Activated T-helper 2 cell treated with anti-CD3 and anti-CD28 coated beads, Interferon-gamma antibody, Interleukin-2, Interleukin-4, amounts not matched to agents 10 μg/mL and 5 μg/mL and 100 μg/mL, durations not matched to agents 14 hours and 24 hours and 36 hours (primary cell): ENCODE measurements around the gene KHK. TPM values are rescaled to one million over a fixed set of nuclear protein-coding genes. Genes with fewer than 3 reads are reported as not detected.
"Not testable (repeated sequence)": the region's sequence is repeated elsewhere in the genome, so short reads cannot be mapped to it uniquely, and the experiment has no call there.

Experiments
- DNase-seq: peaks from one replicate; pipeline ENCODE4 v3.0.0; 2021; ENCODE audit warnings: low spot score
- H3K27ac Mint-ChIP-seq: one replicate; pipeline ENCODE4 v1.8.0; 2021; ENCODE audit warnings: mixed read lengths
- H3K27me3 Mint-ChIP-seq: one replicate; pipeline ENCODE4 v1.8.0; 2021; ENCODE audit warnings: low read depth, mixed read lengths
- H3K36me3 Mint-ChIP-seq: one replicate; pipeline ENCODE4 v1.8.0; 2021; ENCODE audit warnings: low read depth, mixed read lengths
- H3K4me1 Mint-ChIP-seq: one replicate; pipeline ENCODE4 v1.8.0; 2021; ENCODE audit warnings: low read depth, mixed read lengths
- H3K4me3 Mint-ChIP-seq: one replicate; pipeline ENCODE4 v1.8.0; 2021; ENCODE audit warnings: low read depth, mild to moderate bottlenecking, moderate library complexity, mixed read lengths
- H3K9me3 Mint-ChIP-seq: one replicate; pipeline ENCODE4 v1.8.0; 2021; ENCODE audit warnings: mixed read lengths
- intact Hi-C: fragments of 100-400 bp; cut with micrococcal nuclease; formaldehyde crosslinking; loops from one replicate; pipeline ENCODE4 v1.15.1; 2023
- total RNA-seq: library from RNA; stranded (reverse); gene quantifications from 2 replicates; pipeline ENCODE4 v1.2.3, GENCODE V29; 2022

Gene KHK
- total RNA-seq, 1 donor from 2014 or later = 12.3 TPM

- intact Hi-C loops = no loop called here
- Mint-ChIP-seq H3K36me3 (peaks cover 52% of the 10 kb centered on the region), H3K4me3 (peak overlapping the region; percentile 98), H3K4me1 (peaks cover 44% of the 10 kb centered on the region), H3K27ac (peak overlapping the region; percentile 47), H3K9me3 (no peaks in the 10 kb centered on the region), H3K27me3 (no peaks in the 10 kb centered on the region)
- DNase-seq = no peak
Observed at GRCh38 chr2:27069961-27070618, 16.5 kb upstream of the KHK start.

- intact Hi-C loops = loop anchor here (1.0 kb wide), 3 partner anchors 11 to 20 kb away; partner anchors contain the start of gene KHK
- no peaks in the 10 kb centered on the region for H3K27me3 Mint-ChIP-seq
- peaks cover 45% of the 10 kb centered on the region for H3K36me3 Mint-ChIP-seq
- no peaks in the 10 kb centered on the region for H3K9me3 Mint-ChIP-seq
- DNase-seq = no peak
- H3K4me1 Mint-ChIP-seq = peaks cover 46% of the 10 kb centered on the region
- peak overlapping the region; percentile 98 for H3K4me3 Mint-ChIP-seq
- peak overlapping the region; percentile 90 for H3K27ac Mint-ChIP-seq
Observed at GRCh38 chr2:27070653-27071276, 15.8 kb upstream of the KHK start.

- H3K27ac Mint-ChIP-seq = peak within 1 kb of the TSS; percentile 90
- no peaks in the 10 kb centered on the region for H3K27me3 Mint-ChIP-seq
- H3K9me3 Mint-ChIP-seq = no peaks in the 10 kb centered on the region
- H3K36me3 Mint-ChIP-seq = peaks cover 38% of the 10 kb centered on the region
- H3K4me1 Mint-ChIP-seq = peaks cover 49% of the 10 kb centered on the region
- intact Hi-C loops = loop anchor here (1.0 kb wide), 3 partner anchors 10 to 21 kb away; partner anchors contain the start of gene KHK
- DNase-seq = peak; percentile 89
- peak within 1 kb of the TSS; percentile 98 for H3K4me3 Mint-ChIP-seq
Observed at GRCh38 chr2:27071277-27071989, 15.1 kb upstream of the KHK start, which contains the start of gene OST4. OST4 (minus strand) TSS chr2:27071654.

- intact Hi-C loops = loop anchor here (1.0 kb wide), 3 partner anchors 9 to 22 kb away; partner anchors contain the start of gene KHK
Observed at GRCh38 chr2:27071990-27072830, 14.4 kb upstream of the KHK start.

GRCh38 chr2:27072920-27073319 lies 13.7 kb upstream of the KHK start:
- Mint-ChIP-seq H3K4me1 (peaks cover 56% of the 10 kb centered on the region), H3K4me3 (peak overlapping the region; percentile 73), H3K36me3 (peaks cover 30% of the 10 kb centered on the region), H3K27me3 (no peaks in the 10 kb centered on the region), H3K9me3 (no peaks in the 10 kb centered on the region), H3K27ac (peak overlapping the region; percentile 70)
- DNase-seq = no peak
- intact Hi-C loops = no loop called here

More at GRCh38 chr2:27071990-27072830, 14.4 kb upstream of the KHK start:
- peaks cover 54% of the 10 kb centered on the region for H3K4me1 Mint-ChIP-seq
- H3K27me3 Mint-ChIP-seq = no peaks in the 10 kb centered on the region
- no peak for DNase-seq
- peak overlapping the region; percentile 73 for H3K4me3 Mint-ChIP-seq
- peak overlapping the region; percentile 70 for H3K27ac Mint-ChIP-seq
- no peaks in the 10 kb centered on the region for H3K9me3 Mint-ChIP-seq
- H3K36me3 Mint-ChIP-seq = peaks cover 37% of the 10 kb centered on the region

GRCh38 chr2:27073782-27074181 lies 12.8 kb upstream of the KHK start:
- no peak for DNase-seq
- H3K27me3 Mint-ChIP-seq = no peaks in the 10 kb centered on the region
- H3K9me3 Mint-ChIP-seq = no peaks in the 10 kb centered on the region
- no peak overlapping the region for H3K4me3 Mint-ChIP-seq
- intact Hi-C loops = no loop called here
- H3K4me1 Mint-ChIP-seq = peaks cover 56% of the 10 kb centered on the region
- H3K27ac Mint-ChIP-seq = peak overlapping the region; percentile 27
- peaks cover 21% of the 10 kb centered on the region for H3K36me3 Mint-ChIP-seq

GRCh38 chr2:27074738-27075565 lies 11.6 kb upstream of the KHK start:
- Mint-ChIP-seq H3K36me3 (peaks cover 10% of the 10 kb centered on the region), H3K4me1 (peaks cover 46% of the 10 kb centered on the region), H3K27ac (peak overlapping the region; percentile 80), H3K9me3 (no peaks in the 10 kb centered on the region), H3K4me3 (no peak overlapping the region), H3K27me3 (no peaks in the 10 kb centered on the region)
- DNase-seq = no peak
- intact Hi-C loops = no loop called here

- intact Hi-C loops, H3K36me3 Mint-ChIP-seq, DNase-seq, H3K4me3 Mint-ChIP-seq, H3K27me3 Mint-ChIP-seq, H3K9me3 Mint-ChIP-seq: not testable (repeated sequence)
- peaks cover 45% of the 10 kb centered on the region for H3K4me1 Mint-ChIP-seq
- peak overlapping the region; percentile 80 for H3K27ac Mint-ChIP-seq
Observed at GRCh38 chr2:27075566-27075871, 11.1 kb upstream of the KHK start.

GRCh38 chr2:27076323-27076722 lies 10.2 kb upstream of the KHK start:
- H3K4me1 Mint-ChIP-seq = peaks cover 50% of the 10 kb centered on the region
- no peak overlapping the region for H3K4me3 Mint-ChIP-seq
- DNase-seq = no peak
- H3K27ac Mint-ChIP-seq = peak overlapping the region; percentile 73
- no peaks in the 10 kb centered on the region for H3K27me3 Mint-ChIP-seq
- intact Hi-C loops = no loop called here
- no peaks in the 10 kb centered on the region for H3K36me3 Mint-ChIP-seq
- no peaks in the 10 kb centered on the region for H3K9me3 Mint-ChIP-seq

GRCh38 chr2:27077231-27077630 lies 9.3 kb upstream of the KHK start:
- DNase-seq = no peak
- H3K36me3 Mint-ChIP-seq = no peaks in the 10 kb centered on the region
- no peaks in the 10 kb centered on the region for H3K9me3 Mint-ChIP-seq
- no peak overlapping the region for H3K4me3 Mint-ChIP-seq
- H3K27me3 Mint-ChIP-seq = no peaks in the 10 kb centered on the region
- H3K4me1 Mint-ChIP-seq = peaks cover 52% of the 10 kb centered on the region
- intact Hi-C loops = no loop called here
- no peak overlapping the region for H3K27ac Mint-ChIP-seq

- no peak within 1 kb of the TSS for H3K4me3 Mint-ChIP-seq
- DNase-seq = no peak
- H3K9me3 Mint-ChIP-seq = no peaks in the 10 kb centered on the region
- H3K4me1 Mint-ChIP-seq = peaks cover 43% of the 10 kb centered on the region
- H3K27me3 Mint-ChIP-seq = no peaks in the 10 kb centered on the region
- no peak within 1 kb of the TSS for H3K27ac Mint-ChIP-seq
- intact Hi-C loops = no loop called here
- no peaks in the 10 kb centered on the region for H3K36me3 Mint-ChIP-seq
Observed at GRCh38 chr2:27078267-27079194, 8.0 kb upstream of the KHK start, which contains the start of gene EMILIN1. EMILIN1 (plus strand) TSS chr2:27078615; CDS start chr2:27079066, 451 bp downstream.
